Lower lobe of right lung (tissue), 2 donors: ENCODE results near the gene IPO9. TPM values are rescaled to one million over a fixed set of nuclear protein-coding genes. Genes with fewer than 3 reads are reported as not detected.

Experiments
- ATAC-seq, 2 donors: fragments of 200-7000 bp; cut with Tn5 transposase; one replicate each; pipeline ENCODE4 v1.9.1; 2020 to 2022; ENCODE audit warnings: mild to moderate bottlenecking in 2 of 2, moderate library complexity in 2 of 2
- DNase-seq: peaks from one replicate; pipeline ENCODE4 v3.0.0-alpha.2; 2020
- H3K27ac ChIP-seq: fragments of 200-600 bp; one replicate; pipeline ENCODE4 v1.8.0; 2022
- H3K27me3 ChIP-seq: fragments of 200-600 bp; one replicate; pipeline ENCODE4 v1.8.0; 2022; ENCODE audit warnings: low read depth
- H3K36me3 ChIP-seq: fragments of 200-600 bp; one replicate; pipeline ENCODE4 v1.8.0; 2022; ENCODE audit warnings: mild to moderate bottlenecking
- H3K4me1 ChIP-seq: fragments of 200-600 bp; one replicate; pipeline ENCODE4 v1.8.0; 2022
- H3K4me3 ChIP-seq: fragments of 200-600 bp; one replicate; pipeline ENCODE4 v1.8.0; 2022; ENCODE audit warnings: mild to moderate bottlenecking
- H3K9me3 ChIP-seq: fragments of 200-600 bp; one replicate; pipeline ENCODE4 v1.8.0; 2022
- intact Hi-C: fragments of 100-400 bp; cut with DNase I; formaldehyde crosslinking; loops from one replicate; pipeline ENCODE4 v1.11.0; 2022
- microRNA-seq: library from miRNA; unstranded; fragments of <30 nt; microRNA quantifications from one replicate; pipeline ENCODE4 v1.2.0, GENCODE V29; 2020; ENCODE audit warnings: borderline number of aligned reads
- total RNA-seq: library from RNA; stranded (reverse); fragmentation: NEBNext Ultra II Directional; extraction: Animal tissue kit (Norgen Biotek cat#: 25700); gene quantifications from one replicate; pipeline ENCODE4 v1.2.1, GENCODE V29; 2021
- TF ChIP-seq, protein P1 (sequence below): fragments of 200-600 bp; IDR thresholded peaks from one replicate; pipeline ENCODE4 v1.8.0; 2022; ENCODE audit warnings: antibody characterized with exemption, mild to moderate bottlenecking
- donor health status: DM: no; HTN: yes; CAD: no; lungs with severe emphysema.

The IPO9 gene
- total RNA-seq, 1 donor from 2014 or later, result 34.1 TPM

DNA sequence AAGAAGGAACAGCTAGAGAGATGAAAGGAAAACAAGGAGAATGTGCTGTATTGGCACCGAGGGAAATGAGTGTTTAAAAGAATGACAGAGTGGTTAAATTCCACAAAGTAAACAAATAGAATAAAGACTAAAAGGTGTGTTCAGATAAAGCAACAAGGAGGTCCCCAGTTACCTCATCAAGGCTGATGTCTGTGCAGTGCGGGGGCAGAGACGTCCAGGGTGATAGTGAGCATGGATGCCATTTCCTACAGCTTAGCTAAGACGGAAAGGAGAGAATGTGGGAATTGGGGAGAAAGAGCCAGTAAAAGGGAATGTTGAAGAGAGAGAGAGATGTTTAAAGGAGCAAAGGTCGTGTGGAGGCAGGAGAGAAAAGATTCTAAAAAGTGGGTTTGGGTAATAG lies 101.8 kb downstream of the IPO9 start:
- ATAC-seq (no peak), DNase-seq (no peak)
- Histone ChIP-seq H3K4me1 (no peaks in the 10 kb centered on the region), H3K9me3 (no peaks in the 10 kb centered on the region), H3K36me3 (no peaks in the 10 kb centered on the region), H3K27ac (no peak overlapping the region), H3K27me3 (no peaks in the 10 kb centered on the region), H3K4me3 (no peak overlapping the region)
- TF ChIP-seq, protein P1, sequence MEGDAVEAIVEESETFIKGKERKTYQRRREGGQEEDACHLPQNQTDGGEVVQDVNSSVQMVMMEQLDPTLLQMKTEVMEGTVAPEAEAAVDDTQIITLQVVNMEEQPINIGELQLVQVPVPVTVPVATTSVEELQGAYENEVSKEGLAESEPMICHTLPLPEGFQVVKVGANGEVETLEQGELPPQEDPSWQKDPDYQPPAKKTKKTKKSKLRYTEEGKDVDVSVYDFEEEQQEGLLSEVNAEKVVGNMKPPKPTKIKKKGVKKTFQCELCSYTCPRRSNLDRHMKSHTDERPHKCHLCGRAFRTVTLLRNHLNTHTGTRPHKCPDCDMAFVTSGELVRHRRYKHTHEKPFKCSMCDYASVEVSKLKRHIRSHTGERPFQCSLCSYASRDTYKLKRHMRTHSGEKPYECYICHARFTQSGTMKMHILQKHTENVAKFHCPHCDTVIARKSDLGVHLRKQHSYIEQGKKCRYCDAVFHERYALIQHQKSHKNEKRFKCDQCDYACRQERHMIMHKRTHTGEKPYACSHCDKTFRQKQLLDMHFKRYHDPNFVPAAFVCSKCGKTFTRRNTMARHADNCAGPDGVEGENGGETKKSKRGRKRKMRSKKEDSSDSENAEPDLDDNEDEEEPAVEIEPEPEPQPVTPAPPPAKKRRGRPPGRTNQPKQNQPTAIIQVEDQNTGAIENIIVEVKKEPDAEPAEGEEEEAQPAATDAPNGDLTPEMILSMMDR, result no peak
- intact Hi-C loops, result no loop called here

Small RNA genes lying within 50 kb of the gene (microRNA-seq; reads per million reads assigned to microRNA genes)
- gene MIR1231, result not detected
- not detected for gene MIR6739

Other genes with a start within 250 kb of the IPO9 start
- gene SHISA4, start 59.7 kb downstream of the IPO9 start, total RNA-seq, result 7.8 TPM
- gene LMOD1, start 117.4 kb downstream of the IPO9 start, total RNA-seq, result 24.2 TPM
- gene TIMM17A, start 126.3 kb downstream of the IPO9 start, total RNA-seq, result 28.5 TPM
- gene RNPEP, start 153.5 kb downstream of the IPO9 start, total RNA-seq, result 73.8 TPM
- 74.1 TPM for gene ELF3, start 181.4 kb downstream of the IPO9 start, total RNA-seq